IMR-90 (cell line): ENCODE measurements around the gene ALDH5A1.
A peak's percentile ranks its signal among the peaks of the same experiment; 100 is the strongest.

Experiments used
- CEBPB ChIP-seq: IDR thresholded peaks from 2 replicates; pipeline ENCODE4 v1.6.1; 2012; ENCODE audit warnings: low read depth, low read length, improper control_type of control experiment
- POLR2A ChIP-seq: IDR thresholded peaks from 2 replicates; pipeline ENCODE4 v1.6.1; 2012; ENCODE audit warnings: mild to moderate bottlenecking, low read depth, low read length
- RAD21 ChIP-seq: IDR thresholded peaks from 2 replicates; pipeline ENCODE4 v1.6.1; 2012; ENCODE audit warnings: low read length, improper control_type of control experiment
- RCOR1 ChIP-seq: IDR thresholded peaks from 2 replicates; pipeline ENCODE4 v1.6.1; 2012; ENCODE audit warnings: mild to moderate bottlenecking, low read length, improper control_type of control experiment; ENCODE audit not compliant: insufficient replicate concordance
- TF ChIP-seq, protein P1 (sequence below): conservative IDR thresholded peaks from 2 replicates; pipeline ENCODE4 v1.5.1; 2012; ENCODE audit warnings: mild to moderate bottlenecking, low read depth, low read length, improper control_type of control experiment
- TF ChIP-seq, protein P2 (sequence below): fragments of 150-350 bp; IDR thresholded peaks from 2 replicates; pipeline ENCODE4 v1.6.1; 2017; ENCODE audit warnings: mild to moderate bottlenecking, antibody characterized with exemption, low read length, low read depth

DNA sequence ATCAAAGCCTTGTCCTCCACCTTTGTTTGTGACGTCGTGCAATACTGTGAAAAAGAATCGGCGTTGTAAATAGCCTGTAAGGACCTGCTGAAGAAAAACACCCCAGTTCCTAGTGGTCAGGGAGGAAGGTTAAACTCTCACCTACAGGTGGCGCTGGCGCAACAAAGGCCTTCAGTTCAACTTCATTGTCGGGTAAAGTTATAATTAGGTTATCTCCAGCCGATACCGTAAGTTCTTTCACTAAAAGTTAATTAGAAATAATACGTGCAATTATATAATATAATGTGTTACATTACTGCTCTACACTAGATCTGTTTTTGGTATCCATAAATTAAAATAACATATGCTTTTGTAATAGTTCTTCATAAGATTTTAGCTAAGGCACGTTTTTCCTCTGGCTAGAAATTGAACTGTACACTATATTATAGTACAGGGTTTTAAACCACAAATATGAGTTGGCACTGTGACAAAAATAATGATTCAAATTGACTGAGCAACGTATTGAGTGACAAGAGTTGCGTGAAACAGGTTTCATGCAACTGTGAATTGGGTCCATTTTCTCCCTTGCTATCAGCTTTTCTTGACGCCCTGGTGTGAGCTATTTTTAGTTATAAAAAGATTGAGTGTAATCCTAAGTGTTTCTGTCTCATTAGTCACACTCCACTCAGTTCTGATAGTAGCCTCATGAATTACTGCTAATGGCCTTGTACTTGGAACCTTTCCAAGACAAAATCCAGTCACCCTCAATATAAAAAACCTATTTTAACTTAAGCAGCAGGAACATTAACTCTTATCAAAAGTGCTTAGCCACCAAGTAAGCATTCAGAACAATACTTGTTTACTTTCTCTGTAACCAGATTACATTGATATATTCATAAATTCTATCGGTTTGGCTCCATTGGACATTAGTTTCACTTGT is 89.0 kb downstream of the ALDH5A1 start:
- TF ChIP-seq, protein P1, sequence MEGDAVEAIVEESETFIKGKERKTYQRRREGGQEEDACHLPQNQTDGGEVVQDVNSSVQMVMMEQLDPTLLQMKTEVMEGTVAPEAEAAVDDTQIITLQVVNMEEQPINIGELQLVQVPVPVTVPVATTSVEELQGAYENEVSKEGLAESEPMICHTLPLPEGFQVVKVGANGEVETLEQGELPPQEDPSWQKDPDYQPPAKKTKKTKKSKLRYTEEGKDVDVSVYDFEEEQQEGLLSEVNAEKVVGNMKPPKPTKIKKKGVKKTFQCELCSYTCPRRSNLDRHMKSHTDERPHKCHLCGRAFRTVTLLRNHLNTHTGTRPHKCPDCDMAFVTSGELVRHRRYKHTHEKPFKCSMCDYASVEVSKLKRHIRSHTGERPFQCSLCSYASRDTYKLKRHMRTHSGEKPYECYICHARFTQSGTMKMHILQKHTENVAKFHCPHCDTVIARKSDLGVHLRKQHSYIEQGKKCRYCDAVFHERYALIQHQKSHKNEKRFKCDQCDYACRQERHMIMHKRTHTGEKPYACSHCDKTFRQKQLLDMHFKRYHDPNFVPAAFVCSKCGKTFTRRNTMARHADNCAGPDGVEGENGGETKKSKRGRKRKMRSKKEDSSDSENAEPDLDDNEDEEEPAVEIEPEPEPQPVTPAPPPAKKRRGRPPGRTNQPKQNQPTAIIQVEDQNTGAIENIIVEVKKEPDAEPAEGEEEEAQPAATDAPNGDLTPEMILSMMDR, result peak; percentile 70
- TF ChIP-seq RCOR1 (no peak), POLR2A (no peak), RAD21 (peak; percentile 60), CEBPB (no peak)
- TF ChIP-seq, protein P2, sequence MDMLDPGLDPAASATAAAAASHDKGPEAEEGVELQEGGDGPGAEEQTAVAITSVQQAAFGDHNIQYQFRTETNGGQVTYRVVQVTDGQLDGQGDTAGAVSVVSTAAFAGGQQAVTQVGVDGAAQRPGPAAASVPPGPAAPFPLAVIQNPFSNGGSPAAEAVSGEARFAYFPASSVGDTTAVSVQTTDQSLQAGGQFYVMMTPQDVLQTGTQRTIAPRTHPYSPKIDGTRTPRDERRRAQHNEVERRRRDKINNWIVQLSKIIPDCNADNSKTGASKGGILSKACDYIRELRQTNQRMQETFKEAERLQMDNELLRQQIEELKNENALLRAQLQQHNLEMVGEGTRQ, result no peak
